ENCODE results near the gene PCBP3.

DNA sequence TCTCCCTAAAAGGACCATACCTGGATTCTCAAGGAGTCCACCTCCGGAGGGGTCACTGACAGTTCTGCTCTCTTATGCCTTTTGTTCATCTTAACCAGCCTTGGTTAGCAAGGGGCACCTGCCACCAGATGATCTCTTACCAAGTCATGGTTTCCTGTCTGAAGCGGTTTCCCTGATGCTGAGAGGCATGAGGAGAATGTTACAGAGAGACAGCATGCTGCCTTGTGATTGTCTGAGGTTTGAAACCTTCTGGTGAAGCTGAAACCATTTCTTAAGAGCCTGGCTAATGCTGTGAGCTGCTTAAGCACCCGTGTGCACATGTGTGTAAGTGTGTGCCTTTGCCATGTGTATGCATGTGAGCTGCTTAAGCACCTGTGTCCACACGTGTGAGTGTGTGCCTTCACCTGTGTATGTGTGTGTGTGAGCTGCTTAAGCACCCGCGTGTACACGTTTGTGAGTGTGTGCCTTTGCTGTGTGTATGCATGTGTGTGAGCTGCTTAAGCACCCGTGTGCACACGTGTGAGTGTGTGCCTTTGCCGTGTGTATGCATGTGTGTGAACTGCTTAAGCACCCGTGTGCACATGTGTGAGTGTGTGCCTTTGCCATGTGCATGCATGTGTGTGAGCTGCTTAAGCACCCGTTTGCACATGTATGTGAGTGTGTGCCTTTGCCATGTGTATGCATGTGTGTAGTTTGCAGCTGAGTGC lies 201.7 kb downstream of the PCBP3 start:
- TF ChIP-seq, protein P1, sequence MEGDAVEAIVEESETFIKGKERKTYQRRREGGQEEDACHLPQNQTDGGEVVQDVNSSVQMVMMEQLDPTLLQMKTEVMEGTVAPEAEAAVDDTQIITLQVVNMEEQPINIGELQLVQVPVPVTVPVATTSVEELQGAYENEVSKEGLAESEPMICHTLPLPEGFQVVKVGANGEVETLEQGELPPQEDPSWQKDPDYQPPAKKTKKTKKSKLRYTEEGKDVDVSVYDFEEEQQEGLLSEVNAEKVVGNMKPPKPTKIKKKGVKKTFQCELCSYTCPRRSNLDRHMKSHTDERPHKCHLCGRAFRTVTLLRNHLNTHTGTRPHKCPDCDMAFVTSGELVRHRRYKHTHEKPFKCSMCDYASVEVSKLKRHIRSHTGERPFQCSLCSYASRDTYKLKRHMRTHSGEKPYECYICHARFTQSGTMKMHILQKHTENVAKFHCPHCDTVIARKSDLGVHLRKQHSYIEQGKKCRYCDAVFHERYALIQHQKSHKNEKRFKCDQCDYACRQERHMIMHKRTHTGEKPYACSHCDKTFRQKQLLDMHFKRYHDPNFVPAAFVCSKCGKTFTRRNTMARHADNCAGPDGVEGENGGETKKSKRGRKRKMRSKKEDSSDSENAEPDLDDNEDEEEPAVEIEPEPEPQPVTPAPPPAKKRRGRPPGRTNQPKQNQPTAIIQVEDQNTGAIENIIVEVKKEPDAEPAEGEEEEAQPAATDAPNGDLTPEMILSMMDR (IDR thresholded peaks at IDR 0.05; ENCODE audit: low read depth, low read length): no peak
- TF ChIP-seq MYC (IDR thresholded peaks at IDR 0.05; ENCODE audit: low read depth, low read length): no peak
- TF ChIP-seq POLR2A (IDR thresholded peaks at IDR 0.05; ENCODE audit: extremely low read depth, insufficient read length): no peak
- TF ChIP-seq, protein P2, sequence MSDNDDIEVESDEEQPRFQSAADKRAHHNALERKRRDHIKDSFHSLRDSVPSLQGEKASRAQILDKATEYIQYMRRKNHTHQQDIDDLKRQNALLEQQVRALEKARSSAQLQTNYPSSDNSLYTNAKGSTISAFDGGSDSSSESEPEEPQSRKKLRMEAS (IDR thresholded peaks at IDR 0.05; ENCODE audit: low read depth, low read length): peak; percentile 28; the same call in 1 of the 2 replicates
